RWPE2 (cell line): Measurements from ENCODE around the gene LRRC7.

ENCODE experiments used
- ATAC-seq: fragments of 200-7000 bp; cut with Tn5 transposase; 3 replicates; pipeline ENCODE4 v1.9.1; 2021; ENCODE audit warnings: low read depth
- DNase-seq: peaks from one replicate; pipeline ENCODE4 v3.0.0-alpha.2; 2020; ENCODE audit warnings: low spot score
- H3K27ac ChIP-seq: fragments of 450-650 bp; 2 replicates; pipeline ENCODE4 v1.5.1; 2017; ENCODE audit warnings: mild to moderate bottlenecking; ENCODE audit not compliant: poor library complexity, severe bottlenecking
- H3K27me3 ChIP-seq: fragments of 250-450 bp; sonication (Bioruptor Pico); 2 replicates; pipeline ENCODE4 v1.5.1; 2021; ENCODE audit warnings: mild to moderate bottlenecking, moderate library complexity; ENCODE audit not compliant: insufficient read depth, poor library complexity, severe bottlenecking
- H3K36me3 ChIP-seq: fragments of 250-450 bp; sonication (Bioruptor Pico); 2 replicates; pipeline ENCODE4 v1.5.1; 2020; ENCODE audit warnings: low read depth, mild to moderate bottlenecking, moderate library complexity
- H3K4me1 ChIP-seq: fragments of 250-450 bp; sonication (Bioruptor Pico); 2 replicates; pipeline ENCODE4 v1.5.1; 2021; ENCODE audit warnings: mild to moderate bottlenecking, moderate library complexity; ENCODE audit not compliant: insufficient read depth, poor library complexity, severe bottlenecking
- H3K4me3 ChIP-seq: fragments of 250-450 bp; sonication (Bioruptor Pico); 2 replicates; pipeline ENCODE4 v1.5.1; 2021; ENCODE audit warnings: mild to moderate bottlenecking, moderate library complexity; ENCODE audit not compliant: severe bottlenecking
- H3K9me3 ChIP-seq: fragments of 250-450 bp; sonication (Bioruptor Pico); 2 replicates; pipeline ENCODE4 v1.5.1; 2021; ENCODE audit warnings: mild to moderate bottlenecking, moderate library complexity; ENCODE audit not compliant: severe bottlenecking
- CTCF ChIP-seq: fragments of 450-650 bp; IDR thresholded peaks from one replicate; pipeline ENCODE4 v1.5.1; 2017; ENCODE audit warnings: mild to moderate bottlenecking, moderate library complexity; ENCODE audit not compliant: poor library complexity, severe bottlenecking

Gene LRRC7

DNA sequence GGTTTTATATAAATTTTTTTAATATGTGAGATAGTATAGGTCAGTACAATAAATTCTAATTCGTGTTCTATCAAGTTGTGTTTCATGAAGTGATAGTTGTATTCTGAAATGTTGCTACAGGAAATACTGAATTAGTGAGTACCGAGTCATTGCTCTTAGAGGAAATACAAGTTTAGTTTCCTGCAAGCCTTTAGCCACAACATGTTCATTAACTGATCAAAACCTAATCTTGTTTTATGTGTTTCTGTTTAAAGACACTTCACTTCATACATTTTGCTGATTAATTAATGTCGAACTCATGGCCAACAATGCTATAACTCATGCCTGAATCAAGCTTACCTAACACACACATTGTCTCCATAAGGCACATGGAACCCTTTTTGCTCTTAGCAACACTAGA is 43.6 kb downstream of the LRRC7 start:
- H3K4me1 ChIP-seq: no peaks in the 10 kb centered on the region
- ATAC-seq (no peak), DNase-seq (no peak)
- no peak for TF ChIP-seq CTCF
- H3K4me3 ChIP-seq: no peak overlapping the region
- no peaks in the 10 kb centered on the region for H3K27me3 ChIP-seq
- H3K27ac ChIP-seq: peak overlapping the region; percentile 18
- no peaks in the 10 kb centered on the region for H3K36me3 ChIP-seq
- H3K9me3 ChIP-seq: no peaks in the 10 kb centered on the region

DNA sequence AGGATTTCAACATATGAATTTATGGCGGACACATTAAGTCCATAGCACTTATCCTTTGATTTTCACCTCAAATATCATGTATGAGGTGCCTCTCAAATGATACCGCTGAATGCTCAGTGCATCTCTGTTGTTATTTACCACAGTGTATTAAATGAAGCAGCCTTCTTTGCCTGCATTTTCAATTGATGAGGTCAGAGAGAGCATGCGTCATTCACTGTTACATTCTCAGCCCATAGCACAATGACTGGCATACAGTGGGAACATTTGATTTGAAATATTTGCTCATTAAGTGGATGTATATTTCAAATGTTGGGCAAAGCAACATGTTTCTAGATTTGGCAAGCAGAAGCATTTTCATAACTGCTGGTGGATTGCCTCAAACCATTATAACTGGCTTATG is 45.7 kb downstream of the LRRC7 start:
- no peak for TF ChIP-seq CTCF
- Histone ChIP-seq H3K4me1 (no peaks in the 10 kb centered on the region), H3K27me3 (no peaks in the 10 kb centered on the region), H3K27ac (no peak overlapping the region), H3K4me3 (no peak overlapping the region), H3K9me3 (no peaks in the 10 kb centered on the region), H3K36me3 (no peaks in the 10 kb centered on the region)
- ATAC-seq (no peak), DNase-seq (no peak)

GRCh38 chr1:69638673-69639072 is 71.0 kb downstream of the LRRC7 start:
- H3K27ac ChIP-seq: no peak overlapping the region
- no peaks in the 10 kb centered on the region for H3K4me1 ChIP-seq
- no peaks in the 10 kb centered on the region for H3K36me3 ChIP-seq
- no peak overlapping the region for H3K4me3 ChIP-seq
- H3K27me3 ChIP-seq: no peaks in the 10 kb centered on the region
- TF ChIP-seq CTCF: no peak
- ATAC-seq (no peak), DNase-seq (no peak)
- H3K9me3 ChIP-seq: no peaks in the 10 kb centered on the region

DNA sequence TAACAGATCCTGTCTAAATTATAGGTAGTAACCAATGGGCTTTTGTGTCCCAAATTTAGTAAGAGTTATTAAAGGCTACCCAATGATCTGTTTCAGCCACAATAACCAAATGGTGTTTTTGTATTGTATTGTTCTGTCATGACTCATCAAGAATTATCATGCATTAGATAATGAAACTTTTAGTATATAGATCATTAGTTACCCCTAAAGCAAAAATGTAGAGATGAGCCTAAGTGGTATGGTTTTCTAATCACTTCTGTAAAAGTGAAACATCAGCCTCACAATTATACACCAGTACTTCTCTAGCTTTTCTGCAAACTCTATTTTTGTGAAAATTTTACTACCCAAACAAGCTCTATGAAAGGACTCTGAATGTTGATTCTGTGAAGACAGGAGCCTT is 71.4 kb downstream of the LRRC7 start:
- no peak for TF ChIP-seq CTCF
- no peak overlapping the region for H3K4me3 ChIP-seq
- H3K9me3 ChIP-seq: no peaks in the 10 kb centered on the region
- no peaks in the 10 kb centered on the region for H3K27me3 ChIP-seq
- no peak for DNase-seq
- no peak for ATAC-seq
- no peaks in the 10 kb centered on the region for H3K36me3 ChIP-seq
- H3K4me1 ChIP-seq: no peaks in the 10 kb centered on the region
- H3K27ac ChIP-seq: no peak overlapping the region

DNA sequence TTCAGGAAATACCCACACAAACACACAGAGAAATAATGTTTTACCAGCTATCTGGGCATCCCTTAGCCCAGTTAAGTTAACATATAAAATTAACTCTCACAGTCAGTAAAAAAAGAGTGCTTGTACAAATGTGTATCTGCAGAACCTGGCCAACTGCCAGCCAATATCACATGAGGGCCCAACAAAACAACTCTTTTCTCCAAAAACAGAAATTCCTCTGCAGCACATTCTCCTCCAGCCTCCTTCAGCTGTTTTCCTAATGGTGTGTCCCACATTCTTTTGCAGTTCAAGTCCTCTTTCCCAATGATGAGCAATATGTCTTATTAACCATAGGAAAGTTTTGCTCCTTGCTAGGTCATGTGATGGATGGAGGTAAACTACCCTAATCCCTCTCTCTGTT is 75.5 kb downstream of the LRRC7 start:
- no peak for ATAC-seq
- DNase-seq: no peak
- Histone ChIP-seq H3K36me3 (no peaks in the 10 kb centered on the region), H3K27me3 (no peaks in the 10 kb centered on the region), H3K27ac (no peak overlapping the region), H3K4me3 (no peak overlapping the region), H3K4me1 (no peaks in the 10 kb centered on the region), H3K9me3 (no peaks in the 10 kb centered on the region)
- TF ChIP-seq CTCF: no peak
